NCI-H1694 (cell line): ENCODE results near the gene RPRD2.
"Not testable (repeated sequence)": the region's sequence is repeated elsewhere in the genome, so short reads cannot be mapped to it uniquely, and the experiment has no call there.

Source experiments
- DNase-seq: peaks from one replicate; lab custom pipeline; 2025; lab: John Stamatoyannopoulos, UW

Gene RPRD2

DNA sequence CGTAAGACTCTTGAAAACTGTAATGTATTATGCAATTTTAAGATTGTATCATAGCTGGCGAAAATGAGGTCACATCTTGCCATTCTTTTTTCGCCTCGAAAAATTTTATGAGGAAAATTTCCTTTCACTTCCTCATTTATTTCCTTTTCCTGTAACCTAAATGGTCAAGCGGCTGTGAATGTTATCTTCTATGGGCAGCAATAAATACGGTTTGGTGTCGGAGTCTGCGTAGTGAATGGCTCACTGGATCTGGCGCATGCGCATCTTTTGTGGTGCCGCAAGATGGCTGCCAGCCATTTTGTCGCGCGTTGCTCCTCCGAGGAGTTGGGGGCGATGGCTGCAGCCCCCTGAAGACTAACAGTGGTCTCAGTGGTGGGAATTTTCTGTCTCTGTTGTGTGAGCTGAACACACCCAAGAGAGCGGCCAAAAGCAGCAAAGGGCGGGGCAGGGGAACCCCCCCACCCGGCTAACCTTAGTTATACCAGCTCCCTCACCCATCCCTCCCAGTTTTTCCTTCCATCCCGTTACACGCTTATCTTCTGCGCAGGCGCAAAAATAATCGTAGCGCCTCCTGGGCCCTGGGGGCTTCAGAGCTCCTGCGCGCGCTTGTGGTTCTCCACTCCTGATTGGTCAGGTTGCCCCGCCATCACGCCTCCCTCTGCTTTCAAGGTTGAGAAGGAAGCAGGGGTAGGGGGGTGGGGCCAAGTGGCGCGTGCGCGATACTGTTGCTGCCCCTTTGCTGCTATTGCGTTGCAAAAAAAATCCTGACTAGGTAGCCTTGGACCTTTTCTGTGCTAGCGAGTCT is at the start of gene RPRD2:
RPRD2 (plus strand) TSS at position 722 of the 805 bp plus-strand sequence. CDS start 568 bp downstream, outside the sequence.
- DNase-seq: peak; percentile 100

DNA sequence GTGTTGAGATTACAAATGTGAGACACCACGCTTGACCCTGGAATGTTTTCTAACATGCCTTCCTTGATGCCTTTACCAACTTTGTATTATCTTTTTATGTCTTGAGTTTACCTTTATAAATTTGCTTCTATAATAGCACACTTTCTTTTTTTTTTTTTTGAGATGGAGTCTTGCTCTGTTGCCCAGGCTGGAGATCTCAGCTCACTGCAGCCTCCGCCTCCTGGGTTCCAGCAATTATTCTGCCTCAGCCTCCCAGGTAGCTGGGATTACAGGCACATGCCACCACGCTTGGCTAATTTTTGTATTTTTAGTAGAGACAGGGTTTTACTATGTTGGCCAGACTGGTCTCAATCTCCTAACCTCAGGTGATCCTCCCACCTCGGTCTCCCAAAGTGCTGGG is 49.3 kb upstream of the RPRD2 start:
- not testable (repeated sequence) for DNase-seq

DNA sequence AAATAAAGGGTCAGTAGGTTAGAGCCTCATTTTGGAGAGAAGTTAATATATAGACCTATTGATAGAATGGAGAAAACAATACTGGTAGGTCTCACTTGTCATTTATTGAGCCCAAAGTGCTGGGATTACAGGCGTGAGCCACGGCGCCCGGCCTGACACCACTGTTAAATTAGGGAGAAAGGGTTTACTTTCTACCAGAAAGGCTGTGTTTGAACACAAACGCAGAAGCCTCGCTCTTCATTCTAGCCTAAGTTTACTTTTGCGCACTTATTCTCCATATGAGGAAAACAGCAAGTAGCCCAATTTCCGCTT is 43.3 kb upstream of the RPRD2 start:
- no peak for DNase-seq

DNA sequence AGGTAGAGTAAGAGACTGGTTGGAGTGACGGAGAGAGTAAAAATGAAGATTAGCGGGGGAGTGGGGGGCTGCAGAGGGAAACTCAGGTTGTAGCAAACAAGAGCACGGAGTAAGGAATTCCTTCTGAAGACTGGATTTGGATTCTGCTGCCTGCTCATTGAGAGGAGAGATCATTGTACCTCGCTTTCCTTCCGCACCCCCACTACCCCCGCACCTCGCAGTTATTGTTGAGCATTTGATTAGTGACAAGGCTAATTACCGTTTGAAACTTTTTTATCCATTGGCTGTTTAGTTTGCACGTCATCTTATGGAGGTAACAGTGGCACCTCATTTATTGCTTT is 42.2 kb upstream of the RPRD2 start:
- DNase-seq: no peak

DNA sequence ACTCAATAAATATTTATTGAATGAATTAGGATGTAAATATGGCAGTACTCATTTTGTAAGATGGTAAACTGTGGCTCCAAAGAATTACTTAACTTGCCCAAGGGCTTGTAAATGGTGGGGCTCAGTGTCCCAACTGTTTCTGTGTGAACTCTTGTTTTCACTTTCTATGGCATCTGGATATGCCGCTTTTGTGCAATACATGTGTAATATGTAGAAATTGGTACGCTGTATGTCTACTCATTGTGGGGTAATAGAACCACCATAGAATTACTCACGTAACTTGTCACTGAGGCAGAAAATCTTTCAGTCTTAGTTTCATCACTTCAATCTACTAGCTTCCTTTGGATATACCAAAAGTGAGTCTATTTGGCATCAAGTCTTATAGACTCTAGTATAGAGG is 41.6 kb upstream of the RPRD2 start:
- no peak for DNase-seq

DNA sequence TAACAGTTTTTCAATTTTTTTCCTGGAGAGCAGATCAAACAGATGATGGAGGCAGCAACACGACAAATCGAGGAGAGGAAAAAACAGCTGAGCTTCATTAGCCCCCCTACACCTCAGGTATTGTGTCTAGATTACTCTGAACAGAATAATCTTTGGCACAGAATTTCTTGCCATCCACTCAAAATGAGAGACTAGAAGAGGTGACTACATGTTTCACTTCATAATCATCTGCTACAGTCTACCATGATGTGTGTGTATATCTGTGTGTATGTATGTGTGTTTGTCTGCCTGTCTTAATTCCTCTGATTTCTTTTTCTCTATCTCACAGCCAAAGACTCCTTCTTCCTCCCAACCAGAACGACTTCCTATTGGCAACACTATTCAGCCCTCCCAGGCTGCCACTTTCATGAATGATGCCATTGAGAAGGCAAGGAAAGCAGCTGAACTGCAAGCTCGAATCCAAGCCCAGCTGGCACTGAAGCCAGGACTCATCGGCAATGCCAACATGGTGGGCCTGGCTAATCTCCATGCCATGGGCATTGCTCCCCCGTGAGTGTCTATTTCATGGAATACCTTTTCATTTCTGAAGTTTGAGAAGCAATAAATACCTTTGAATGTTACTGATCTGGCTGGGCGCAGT is 31.2 kb upstream of the RPRD2 start:
- no peak for DNase-seq

DNA sequence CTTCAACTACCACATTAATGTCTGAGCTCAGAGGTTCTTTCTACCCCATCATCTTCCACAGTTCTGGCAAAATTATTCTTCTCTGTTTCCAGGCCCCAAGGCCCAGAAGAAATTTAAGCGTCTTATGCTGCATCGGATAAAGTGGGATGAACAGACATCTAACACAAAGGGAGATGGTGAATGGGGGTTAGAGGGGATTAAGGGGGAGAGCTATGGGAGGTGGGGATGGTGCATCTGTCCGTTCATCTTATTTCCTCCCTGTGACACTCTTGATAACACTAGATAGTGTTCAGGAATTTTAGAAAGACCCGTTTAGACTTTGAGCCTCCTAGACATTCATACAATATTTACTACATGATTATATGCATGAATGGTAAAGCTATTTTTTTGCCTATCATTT is 17.6 kb upstream of the RPRD2 start:
- DNase-seq: no peak

DNA sequence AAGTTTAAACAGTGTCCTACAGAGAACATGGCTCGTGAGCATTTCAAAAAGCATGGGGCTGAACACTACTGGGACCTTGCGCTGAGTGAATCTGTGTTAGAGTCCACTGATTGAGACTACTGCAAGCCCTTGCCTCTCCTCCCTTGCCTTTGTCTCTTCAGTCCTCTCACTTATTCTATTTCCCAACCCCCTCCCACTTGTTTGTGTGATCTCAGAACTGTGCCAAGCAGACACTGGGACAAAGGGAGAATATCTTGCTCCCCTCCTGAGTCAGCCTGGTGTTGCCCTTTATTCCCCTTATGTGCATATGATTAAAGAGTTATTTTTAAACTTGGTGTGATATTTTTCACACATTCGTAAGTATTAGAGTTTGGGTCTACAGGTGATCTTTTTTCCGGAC is 11.1 kb upstream of the RPRD2 start:
- DNase-seq: no peak

DNA sequence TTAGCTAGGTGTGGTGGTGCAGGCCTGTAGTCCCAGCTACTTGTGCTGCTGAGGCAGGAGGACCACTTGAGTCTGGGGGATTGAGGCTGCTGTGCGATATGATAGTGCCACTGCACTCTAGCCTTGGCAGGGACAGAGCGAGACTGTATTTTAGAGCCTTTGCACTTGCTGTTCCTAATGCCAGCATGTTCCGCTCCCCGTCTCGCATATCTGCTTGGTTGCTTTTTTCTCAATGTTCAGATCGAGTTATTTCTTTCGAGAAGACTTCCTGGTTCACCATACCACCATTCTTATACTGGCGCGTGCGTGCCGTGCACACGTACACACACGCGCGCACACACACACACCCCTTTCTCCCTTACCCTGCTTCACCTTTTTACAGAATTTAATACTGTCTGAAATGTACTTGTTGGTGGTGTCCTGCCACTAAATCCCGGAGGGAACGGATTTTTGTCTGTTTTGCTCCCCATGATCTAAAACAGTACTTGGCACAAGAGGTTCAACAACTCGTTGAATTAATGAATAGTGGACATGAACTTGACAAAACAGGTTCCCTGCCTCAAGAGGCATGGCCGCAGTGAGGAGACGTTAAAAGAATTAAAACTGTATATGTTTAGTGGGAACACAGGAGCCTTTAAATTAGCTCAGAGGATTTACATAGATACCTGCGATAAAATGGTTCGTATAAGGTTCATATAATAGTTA is 1.1 kb upstream of the RPRD2 start:
- no peak for DNase-seq

DNA sequence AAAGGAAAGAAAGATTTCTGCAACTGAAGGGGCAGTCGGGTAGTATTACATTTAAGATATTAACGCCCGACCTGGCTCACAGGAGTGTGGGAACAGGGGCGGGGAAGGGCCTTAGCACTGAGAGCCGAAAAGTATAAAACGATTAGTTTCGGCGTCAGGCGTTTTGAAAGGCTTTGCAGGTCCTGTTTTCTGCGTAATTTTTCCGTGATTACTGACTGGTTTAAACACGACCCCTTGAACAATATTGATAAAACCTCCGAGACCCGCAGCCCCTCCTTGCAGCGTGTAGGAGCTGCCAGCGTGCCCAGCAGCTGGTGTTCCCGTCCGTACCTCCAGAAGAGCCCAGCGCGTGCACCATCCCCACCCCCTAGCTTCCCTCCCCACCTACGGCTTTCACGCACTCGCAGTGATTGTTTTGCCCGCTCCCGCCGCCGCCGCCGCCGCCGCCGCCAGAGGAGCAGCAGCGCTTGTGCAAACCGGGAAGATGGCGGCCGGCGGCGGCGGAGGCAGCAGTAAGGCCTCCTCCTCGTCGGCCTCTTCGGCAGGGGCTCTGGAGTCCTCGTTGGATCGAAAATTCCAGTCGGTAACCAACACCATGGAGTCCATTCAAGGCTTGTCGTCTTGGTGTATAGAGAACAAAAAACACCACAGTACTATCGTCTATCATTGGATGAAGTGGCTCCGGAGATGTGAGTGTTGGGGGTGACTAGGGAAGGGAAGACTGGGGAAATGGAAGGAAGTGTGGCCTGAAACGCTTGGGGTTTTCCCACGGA is 470 bp downstream of the RPRD2 start:
- peak; percentile 62 for DNase-seq

DNA sequence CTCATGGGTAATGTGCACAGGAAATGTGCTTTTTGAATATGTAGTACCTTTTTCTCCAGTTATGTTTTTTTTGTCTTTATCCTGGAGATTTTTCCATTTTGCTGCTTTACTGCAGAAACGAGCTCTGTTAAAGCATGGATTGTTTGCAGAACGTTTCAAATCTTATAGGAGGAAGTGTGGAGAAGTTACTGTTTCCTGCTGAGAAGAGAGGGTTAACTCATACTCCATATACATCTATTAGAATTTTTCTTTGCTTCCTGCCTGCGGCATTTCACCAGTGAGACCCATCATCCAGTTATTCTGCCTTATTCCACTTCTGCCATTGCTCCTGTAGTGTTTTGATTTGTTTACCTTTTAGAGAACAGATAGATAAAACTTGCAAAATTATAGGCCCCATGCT is 2.0 kb downstream of the RPRD2 start:
- no peak for DNase-seq

DNA sequence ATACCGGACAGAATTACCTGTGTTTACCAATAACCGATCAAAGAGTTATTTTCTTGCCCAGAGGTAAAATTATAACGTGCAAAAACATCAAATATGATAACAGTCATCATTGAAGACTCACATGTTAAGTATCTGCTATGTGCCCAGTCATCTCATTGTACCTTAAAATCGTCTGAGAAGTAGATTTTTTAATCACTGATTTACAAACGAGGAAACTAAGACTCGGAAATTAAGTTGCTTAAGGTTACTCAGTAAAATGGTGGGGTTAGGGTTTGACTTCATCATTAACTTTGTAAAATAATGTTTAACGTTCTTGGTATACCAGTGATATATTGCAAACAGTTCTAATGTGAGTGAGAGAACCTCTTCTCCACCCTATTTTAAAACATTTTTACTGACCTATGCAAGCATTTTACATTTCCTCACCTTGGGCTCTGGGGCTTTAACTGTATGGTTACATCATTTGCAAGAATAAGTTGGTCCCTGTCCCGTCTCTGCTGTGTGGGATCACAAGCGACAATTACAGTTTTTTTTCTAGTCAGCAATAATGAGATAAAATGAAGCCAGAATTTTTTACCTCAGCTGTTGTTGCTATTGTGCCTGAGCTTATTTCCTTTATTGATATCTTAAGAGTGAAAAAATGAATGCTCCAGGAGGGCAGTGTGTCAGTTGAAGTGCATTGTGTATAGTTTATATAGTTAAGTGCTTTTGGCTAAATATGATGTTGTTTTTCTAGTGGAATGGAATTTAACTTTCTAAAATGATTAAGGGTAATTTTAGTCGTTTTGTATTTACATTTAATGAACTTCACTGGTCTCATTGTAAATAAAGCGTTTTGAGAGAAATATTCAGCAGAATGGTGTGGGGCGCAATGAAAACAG is 2.7 kb downstream of the RPRD2 start:
- DNase-seq: no peak

DNA sequence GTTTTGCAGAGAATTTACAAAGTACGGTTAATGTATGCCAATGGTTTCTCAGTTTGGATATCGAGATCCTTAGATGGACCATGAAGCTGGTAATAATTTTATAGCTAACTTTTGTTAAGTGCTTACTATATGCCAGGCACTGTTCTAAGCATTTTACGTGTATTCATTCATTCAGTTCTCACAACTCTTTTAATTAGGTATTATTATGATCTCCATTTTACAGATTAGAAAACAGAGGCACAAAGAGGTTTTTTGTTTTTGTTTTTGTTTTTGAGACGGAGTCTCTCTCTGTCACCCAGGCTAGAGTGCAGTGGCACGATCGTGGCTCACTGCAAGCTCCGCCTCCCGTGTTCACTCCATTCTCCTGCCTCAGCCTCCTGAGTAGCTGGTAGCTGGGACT is 7.2 kb downstream of the RPRD2 start:
- DNase-seq: no peak

DNA sequence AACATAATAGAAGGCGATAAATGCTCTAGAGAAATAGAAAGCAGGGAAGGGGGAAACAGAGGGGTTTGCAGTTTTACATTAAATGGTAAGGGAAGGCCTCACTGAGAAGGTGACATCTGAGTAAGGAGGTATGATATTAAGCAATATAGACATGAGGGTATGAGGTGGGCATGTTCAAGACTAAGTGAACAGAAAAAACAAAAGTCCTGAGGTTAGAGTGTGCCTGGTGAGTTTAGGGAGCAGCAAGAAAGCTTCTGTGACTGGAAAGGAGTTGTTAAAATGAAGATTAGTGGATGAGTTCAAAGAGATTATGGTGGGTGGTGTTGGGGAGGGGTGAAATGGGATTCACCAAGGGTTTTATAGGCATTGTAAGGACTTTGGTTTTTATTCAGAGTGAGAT is 8.6 kb downstream of the RPRD2 start:
- no peak for DNase-seq

DNA sequence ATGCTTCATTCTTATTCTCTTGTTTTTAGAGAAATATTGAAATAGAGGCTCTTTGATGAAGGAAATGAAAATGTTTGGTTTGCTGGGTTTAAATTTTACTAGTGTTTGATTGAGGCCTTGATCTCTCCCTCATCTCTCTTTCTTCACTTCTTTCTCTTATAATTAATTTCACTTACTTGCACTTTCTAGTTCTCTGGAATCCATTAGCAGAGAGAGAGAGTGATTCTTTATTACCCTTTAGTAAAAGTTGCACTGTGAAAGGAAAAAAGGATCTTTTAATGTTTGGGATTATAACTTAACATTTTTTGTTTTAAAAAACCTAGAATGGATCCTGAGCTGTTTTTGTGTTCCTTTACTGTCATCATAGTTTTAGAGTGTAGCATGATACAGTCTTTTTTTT is 12.2 kb downstream of the RPRD2 start:
- no peak for DNase-seq

DNA sequence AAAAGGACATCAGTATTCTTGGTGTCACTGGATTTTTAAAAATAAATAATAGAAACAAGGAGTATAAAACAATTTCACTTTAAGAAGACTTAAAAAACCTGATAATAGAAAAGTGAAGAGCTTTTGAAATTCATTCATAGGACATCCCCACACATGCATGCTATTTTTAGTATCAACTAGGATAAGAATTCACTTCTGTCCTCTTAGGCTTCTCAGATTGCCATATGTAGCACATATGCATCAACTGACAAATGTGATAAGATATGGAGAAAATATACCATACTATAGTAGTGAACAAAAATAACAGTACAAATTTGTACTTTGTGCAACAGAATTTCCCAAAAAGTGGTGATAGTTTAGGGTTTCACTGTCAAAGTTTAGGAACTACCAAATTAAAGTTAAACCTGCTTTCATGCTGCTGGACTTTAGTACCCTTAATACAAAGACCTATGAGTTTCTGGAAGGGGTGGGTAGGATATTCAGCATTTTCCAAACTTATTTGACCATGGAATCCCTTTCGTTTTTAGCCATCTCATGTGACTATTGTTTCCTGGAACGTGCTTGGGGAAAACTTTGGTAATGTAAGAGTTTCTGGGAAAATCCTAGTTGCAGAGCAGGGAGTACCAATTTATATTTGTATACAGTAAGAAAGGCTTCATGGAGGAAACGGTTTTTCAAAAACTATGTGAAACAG is 19.8 kb downstream of the RPRD2 start:
- DNase-seq: no peak

DNA sequence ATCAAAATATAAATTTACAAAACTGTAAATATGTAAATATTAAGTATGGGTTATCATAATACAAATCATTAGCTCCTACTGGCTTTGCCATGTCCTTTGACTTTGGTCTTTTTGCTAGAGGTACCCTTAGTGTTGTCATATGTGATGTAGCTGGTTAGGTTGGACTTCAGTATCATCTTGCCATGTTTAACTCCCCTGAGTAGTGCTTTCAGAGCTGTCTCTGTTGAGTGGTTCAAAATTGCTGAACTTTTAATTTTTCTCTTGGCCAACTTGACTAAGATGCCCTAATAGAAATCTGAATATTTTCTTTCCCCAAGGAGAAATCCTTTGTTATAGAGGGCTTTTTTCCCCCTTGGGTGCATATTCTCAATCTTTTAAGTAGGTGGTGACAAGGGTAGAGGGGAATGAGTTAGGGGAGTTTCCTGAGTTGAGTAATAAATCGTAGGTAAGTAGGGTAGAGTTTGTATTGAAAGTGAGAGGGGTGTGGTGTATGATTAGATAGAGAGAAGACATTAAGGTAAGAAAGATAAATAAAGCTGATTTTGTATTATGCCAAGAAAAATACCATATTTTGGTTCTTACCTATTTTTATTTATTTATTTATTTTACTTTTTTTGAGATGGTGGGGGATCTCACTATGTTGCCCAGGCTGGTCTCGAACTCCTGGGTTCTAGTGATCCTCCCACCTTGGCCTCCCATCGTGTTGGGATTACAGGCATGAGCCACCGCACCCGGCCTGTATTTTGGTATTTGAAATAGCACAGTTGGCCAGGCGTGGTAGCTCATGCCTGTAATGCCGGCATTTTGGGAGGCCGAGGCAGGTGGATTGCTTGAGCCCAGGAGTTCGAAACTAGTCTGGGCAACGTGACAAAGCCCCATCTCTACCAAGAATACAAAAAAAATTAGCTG is 21.8 kb downstream of the RPRD2 start:
- DNase-seq: no peak

DNA sequence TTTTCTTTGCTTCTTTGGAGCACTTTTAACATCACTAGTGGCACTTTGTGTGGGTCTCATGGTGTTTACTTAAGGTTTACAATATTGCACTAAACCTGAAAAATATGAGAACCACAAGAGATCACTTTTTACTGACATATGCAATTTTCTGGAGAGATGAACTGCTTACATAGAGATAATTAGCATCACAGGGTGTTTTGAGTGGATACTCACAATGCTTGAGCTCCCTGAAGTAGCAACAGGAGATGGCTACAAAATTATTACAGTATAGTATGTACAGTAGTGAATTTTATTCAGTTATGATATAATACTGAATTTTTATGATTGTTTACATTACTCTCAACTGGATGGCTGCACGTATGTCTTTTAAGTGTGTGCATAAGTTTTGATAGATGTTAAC is 22.6 kb downstream of the RPRD2 start:
- DNase-seq: no peak

DNA sequence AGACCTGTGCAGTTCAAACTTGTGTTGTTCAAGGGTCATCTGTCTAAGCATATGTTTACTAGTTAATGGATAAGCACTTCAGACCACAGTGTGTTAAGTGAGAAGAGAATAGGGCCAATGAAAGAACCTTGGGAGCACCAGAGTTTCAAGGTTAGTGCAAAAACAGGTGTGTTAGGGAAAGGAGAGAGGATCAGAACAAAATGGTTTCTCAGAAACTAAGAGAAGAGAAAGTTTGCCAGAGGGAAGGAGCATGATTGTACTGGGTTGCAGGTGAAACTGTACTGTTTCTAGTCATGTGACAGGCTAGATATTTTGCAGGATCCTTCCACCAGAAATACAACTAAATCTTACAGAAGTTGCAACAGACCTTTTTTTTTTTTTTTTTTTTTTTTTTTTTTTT is 23.3 kb downstream of the RPRD2 start:
- no peak for DNase-seq

DNA sequence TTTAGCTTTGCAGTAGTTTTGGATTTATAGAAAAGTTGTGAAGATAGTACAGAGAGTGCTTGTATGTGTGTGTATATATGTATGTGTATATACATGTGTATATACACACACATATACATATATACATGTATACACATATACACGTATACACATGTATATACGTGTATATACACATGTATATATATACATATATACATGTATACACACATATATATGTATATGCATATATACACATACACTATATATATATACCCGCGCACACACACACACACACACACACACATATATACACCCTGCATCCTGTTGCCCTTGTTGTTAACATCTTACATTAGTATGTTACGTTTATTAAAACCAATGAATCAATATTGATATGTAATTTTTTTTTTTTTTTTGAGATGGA is 24.3 kb downstream of the RPRD2 start:
- DNase-seq: no peak
